Stimulated activated naive CD8-positive, alpha-beta T cell treated with anti-CD3 and anti-CD28 coated beads, Interleukin-15, Interleukin-2, amounts not matched to agents 100 ng/mL and 50 ng/mL, for 24 hours (primary cell): ENCODE data around the gene ZFHX3.

Experiments used
- H3K27ac Mint-ChIP-seq: one replicate; pipeline ENCODE4 v1.8.0; 2021; ENCODE audit warnings: mild to moderate bottlenecking, mixed read lengths
- H3K27me3 Mint-ChIP-seq: one replicate; pipeline ENCODE4 v1.8.0; 2021; ENCODE audit warnings: mixed read lengths
- H3K36me3 Mint-ChIP-seq: one replicate; pipeline ENCODE4 v1.8.0; 2021; ENCODE audit warnings: low read depth, mixed read lengths
- H3K4me1 Mint-ChIP-seq: one replicate; pipeline ENCODE4 v1.8.0; 2021; ENCODE audit warnings: low read depth, mixed read lengths
- H3K4me3 Mint-ChIP-seq: one replicate; pipeline ENCODE4 v1.8.0; 2021; ENCODE audit warnings: mild to moderate bottlenecking, mixed read lengths
- H3K9me3 Mint-ChIP-seq: one replicate; pipeline ENCODE4 v1.8.0; 2021; ENCODE audit warnings: mixed read lengths

Gene ZFHX3

GRCh38 chr16:72875291-72876031, 172.5 kb downstream of the ZFHX3 start:
- Mint-ChIP-seq H3K27me3 (no peaks in the 10 kb centered on the region), H3K9me3 (no peaks in the 10 kb centered on the region), H3K27ac (no peak overlapping the region), H3K4me3 (no peak overlapping the region), H3K4me1 (peaks cover 22% of the 10 kb centered on the region), H3K36me3 (no peaks in the 10 kb centered on the region)

DNA sequence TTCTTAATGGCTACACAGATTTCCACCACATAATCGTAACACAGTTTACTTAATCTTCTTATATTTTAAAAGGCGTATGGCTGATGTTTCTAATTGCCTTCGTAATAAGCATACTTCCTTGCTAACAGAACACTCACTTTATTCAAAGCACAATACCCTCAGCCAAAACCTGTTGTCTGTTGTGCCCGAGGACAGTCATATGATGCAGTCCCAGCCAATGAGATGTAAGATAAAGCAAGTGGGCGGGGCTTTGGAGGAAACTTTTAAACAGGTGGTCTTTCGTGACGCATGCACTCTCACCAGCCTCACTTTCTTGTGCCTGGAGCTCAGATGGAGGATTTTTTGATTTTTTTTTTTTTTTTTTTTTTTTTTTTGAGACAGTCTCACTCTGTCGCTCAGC, 174.1 kb downstream of the ZFHX3 start:
- Mint-ChIP-seq H3K4me3 (no peak overlapping the region), H3K9me3 (no peaks in the 10 kb centered on the region), H3K27me3 (no peaks in the 10 kb centered on the region), H3K4me1 (peaks cover 22% of the 10 kb centered on the region), H3K27ac (no peak overlapping the region), H3K36me3 (no peaks in the 10 kb centered on the region)

GRCh38 chr16:72873044-72873443, 174.9 kb downstream of the ZFHX3 start:
- no peaks in the 10 kb centered on the region for H3K9me3 Mint-ChIP-seq
- H3K4me1 Mint-ChIP-seq: peaks cover 22% of the 10 kb centered on the region
- H3K27me3 Mint-ChIP-seq: no peaks in the 10 kb centered on the region
- no peak overlapping the region for H3K27ac Mint-ChIP-seq
- no peak overlapping the region for H3K4me3 Mint-ChIP-seq
- no peaks in the 10 kb centered on the region for H3K36me3 Mint-ChIP-seq

DNA sequence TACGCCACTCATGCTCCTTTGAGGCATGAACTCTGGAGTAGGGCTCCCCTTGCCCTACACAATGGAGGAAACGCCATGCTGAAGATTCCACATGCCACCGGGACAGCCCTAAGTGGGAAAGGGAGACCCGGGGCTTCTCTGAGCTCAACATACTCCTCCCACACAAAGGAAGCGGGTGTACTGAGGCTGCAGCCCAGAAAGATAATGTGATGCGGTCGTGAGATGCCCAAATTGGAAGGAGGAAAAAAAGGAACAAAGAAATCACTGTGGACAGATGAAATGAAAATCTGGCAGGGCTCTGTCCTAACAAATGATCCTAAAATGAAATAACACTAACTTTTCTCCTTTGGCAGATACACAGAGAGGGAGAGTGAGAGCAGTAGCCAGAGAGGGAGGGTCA, 182.1 kb downstream of the ZFHX3 start:
- Mint-ChIP-seq H3K9me3 (no peaks in the 10 kb centered on the region), H3K27me3 (peaks cover 2% of the 10 kb centered on the region), H3K4me1 (no peaks in the 10 kb centered on the region), H3K4me3 (no peak overlapping the region), H3K36me3 (no peaks in the 10 kb centered on the region), H3K27ac (no peak overlapping the region)

DNA sequence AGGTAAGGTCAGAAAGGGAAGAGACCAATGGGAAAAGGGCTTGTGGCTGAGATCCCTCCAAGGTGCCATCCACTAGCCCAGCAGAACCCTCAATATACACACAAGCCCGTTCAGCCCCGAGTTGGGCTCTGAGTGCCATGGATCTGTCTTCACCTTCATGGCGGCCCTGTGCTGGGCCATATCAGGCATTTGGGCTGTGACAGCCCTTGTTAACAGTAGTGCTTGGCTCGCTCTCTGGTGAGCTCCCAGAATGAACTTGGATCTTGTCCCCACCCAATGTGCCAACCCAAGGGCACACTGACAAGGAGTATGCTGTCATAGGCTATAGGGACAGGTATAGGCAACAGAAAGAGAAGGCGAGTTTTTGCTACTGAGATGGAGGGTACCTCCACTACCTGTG, 182.7 kb downstream of the ZFHX3 start:
- no peaks in the 10 kb centered on the region for H3K9me3 Mint-ChIP-seq
- H3K36me3 Mint-ChIP-seq: no peaks in the 10 kb centered on the region
- H3K4me3 Mint-ChIP-seq: no peak overlapping the region
- peaks cover 4% of the 10 kb centered on the region for H3K27me3 Mint-ChIP-seq
- H3K27ac Mint-ChIP-seq: no peak overlapping the region
- no peaks in the 10 kb centered on the region for H3K4me1 Mint-ChIP-seq

- Mint-ChIP-seq H3K4me3 (no peak overlapping the region), H3K9me3 (no peaks in the 10 kb centered on the region), H3K36me3 (no peaks in the 10 kb centered on the region), H3K27ac (no peak overlapping the region), H3K4me1 (no peaks in the 10 kb centered on the region), H3K27me3 (peaks cover 4% of the 10 kb centered on the region)
Measured at GRCh38 chr16:72864130-72864833, 183.6 kb downstream of the ZFHX3 start.

- no peaks in the 10 kb centered on the region for H3K9me3 Mint-ChIP-seq
- no peak overlapping the region for H3K27ac Mint-ChIP-seq
- peaks cover 4% of the 10 kb centered on the region for H3K27me3 Mint-ChIP-seq
- H3K36me3 Mint-ChIP-seq: no peaks in the 10 kb centered on the region
- H3K4me1 Mint-ChIP-seq: no peaks in the 10 kb centered on the region
- no peak overlapping the region for H3K4me3 Mint-ChIP-seq
Measured at GRCh38 chr16:72862090-72862489, 185.8 kb downstream of the ZFHX3 start.

DNA sequence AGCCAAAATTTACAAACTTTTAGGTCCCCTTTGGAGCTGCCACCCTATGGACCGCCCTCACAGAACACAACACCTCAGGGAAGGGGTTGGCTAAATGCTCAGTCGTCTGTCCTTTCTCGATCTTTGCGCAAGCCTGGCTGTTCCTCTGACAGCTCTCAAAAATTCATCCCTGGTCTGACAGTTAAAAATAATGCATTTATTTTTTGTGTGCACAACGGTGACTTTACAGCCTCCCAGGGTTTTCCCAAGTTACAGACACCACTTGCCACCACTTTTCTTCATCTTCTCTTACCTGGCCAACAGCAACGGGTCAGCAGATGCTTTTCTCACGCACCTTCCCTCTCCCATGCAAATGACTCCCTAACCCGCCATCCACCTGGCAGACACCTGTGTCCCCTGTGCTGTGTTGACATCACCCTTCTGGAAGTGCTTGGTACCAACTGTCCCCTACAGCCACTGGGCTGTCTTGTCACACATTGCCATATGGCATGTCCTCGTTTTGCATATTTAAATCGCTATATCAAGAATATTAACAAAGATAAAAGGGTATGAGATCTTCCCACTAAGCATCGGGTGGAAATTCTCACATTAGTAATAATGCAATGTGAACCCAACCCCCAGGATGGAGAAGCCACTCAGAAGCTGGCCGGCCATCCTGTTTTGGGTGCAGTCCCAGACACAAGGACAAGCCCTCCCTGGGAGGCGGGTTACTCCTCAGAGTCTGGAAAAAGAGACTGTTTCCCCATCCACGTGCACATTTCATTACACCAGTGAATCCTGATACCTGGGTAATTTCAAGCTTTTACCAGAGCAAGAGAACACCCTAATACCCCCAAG, 187.0 kb downstream of the ZFHX3 start:
- no peak overlapping the region for H3K4me3 Mint-ChIP-seq
- peaks cover 4% of the 10 kb centered on the region for H3K27me3 Mint-ChIP-seq
- no peaks in the 10 kb centered on the region for H3K4me1 Mint-ChIP-seq
- H3K27ac Mint-ChIP-seq: no peak overlapping the region
- H3K9me3 Mint-ChIP-seq: no peaks in the 10 kb centered on the region
- H3K36me3 Mint-ChIP-seq: no peaks in the 10 kb centered on the region

- Mint-ChIP-seq H3K4me1 (no peaks in the 10 kb centered on the region), H3K27me3 (peaks cover 4% of the 10 kb centered on the region), H3K27ac (no peak overlapping the region), H3K9me3 (no peaks in the 10 kb centered on the region), H3K36me3 (no peaks in the 10 kb centered on the region), H3K4me3 (no peak overlapping the region)
Measured at GRCh38 chr16:72859581-72859980, 188.3 kb downstream of the ZFHX3 start.

- no peak overlapping the region for H3K27ac Mint-ChIP-seq
- no peaks in the 10 kb centered on the region for H3K36me3 Mint-ChIP-seq
- no peaks in the 10 kb centered on the region for H3K9me3 Mint-ChIP-seq
- no peaks in the 10 kb centered on the region for H3K4me1 Mint-ChIP-seq
- H3K4me3 Mint-ChIP-seq: no peak overlapping the region
- H3K27me3 Mint-ChIP-seq: peaks cover 4% of the 10 kb centered on the region
Measured at GRCh38 chr16:72858665-72859493, 189.0 kb downstream of the ZFHX3 start.

DNA sequence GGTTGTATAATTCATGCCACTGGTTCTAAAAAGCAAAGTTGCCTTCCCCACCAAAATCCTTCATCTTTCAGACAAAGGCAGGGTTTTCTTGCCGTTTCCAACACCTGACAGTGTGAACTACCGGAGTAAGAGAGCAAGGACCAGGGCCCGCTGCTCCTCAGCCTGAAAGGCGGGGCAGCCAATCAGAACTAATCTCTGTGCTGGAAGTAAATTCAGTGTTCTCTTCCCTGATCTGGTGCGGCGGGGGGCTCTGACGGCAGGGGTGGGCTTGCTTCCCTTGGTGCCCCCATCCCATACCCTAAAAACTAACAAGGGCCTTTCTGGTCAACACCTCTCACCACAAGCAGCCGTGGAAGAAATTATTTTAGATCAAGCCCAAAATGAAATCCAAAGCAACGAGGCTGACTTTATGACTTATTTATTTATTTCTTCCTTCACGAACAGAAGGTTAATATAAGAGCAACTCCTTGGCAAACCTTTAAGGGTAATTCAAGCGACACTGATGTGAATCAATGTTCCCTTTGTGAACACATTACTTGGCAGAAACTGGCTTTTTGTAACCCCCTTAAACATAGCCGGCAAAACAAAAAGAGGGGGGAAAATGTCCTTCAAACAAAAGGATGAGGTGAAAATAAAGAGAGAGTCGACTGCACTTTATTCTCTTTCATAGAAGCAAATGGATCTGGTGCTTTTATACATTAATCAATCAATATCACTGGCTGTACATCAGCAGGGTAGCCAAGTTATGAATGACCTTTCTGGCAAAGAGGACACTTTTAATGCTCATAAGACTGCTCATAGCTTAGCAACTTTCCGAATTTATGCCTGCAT, 189.9 kb downstream of the ZFHX3 start:
- peaks cover 5% of the 10 kb centered on the region for H3K4me1 Mint-ChIP-seq
- no peak overlapping the region for H3K27ac Mint-ChIP-seq
- no peaks in the 10 kb centered on the region for H3K9me3 Mint-ChIP-seq
- no peak overlapping the region for H3K4me3 Mint-ChIP-seq
- no peaks in the 10 kb centered on the region for H3K36me3 Mint-ChIP-seq
- peaks cover 4% of the 10 kb centered on the region for H3K27me3 Mint-ChIP-seq

- H3K4me3 Mint-ChIP-seq: no peak overlapping the region
- H3K9me3 Mint-ChIP-seq: no peaks in the 10 kb centered on the region
- H3K4me1 Mint-ChIP-seq: peaks cover 5% of the 10 kb centered on the region
- no peaks in the 10 kb centered on the region for H3K36me3 Mint-ChIP-seq
- H3K27me3 Mint-ChIP-seq: peaks cover 4% of the 10 kb centered on the region
- no peak overlapping the region for H3K27ac Mint-ChIP-seq
Measured at GRCh38 chr16:72856797-72857196, 191.1 kb downstream of the ZFHX3 start.

DNA sequence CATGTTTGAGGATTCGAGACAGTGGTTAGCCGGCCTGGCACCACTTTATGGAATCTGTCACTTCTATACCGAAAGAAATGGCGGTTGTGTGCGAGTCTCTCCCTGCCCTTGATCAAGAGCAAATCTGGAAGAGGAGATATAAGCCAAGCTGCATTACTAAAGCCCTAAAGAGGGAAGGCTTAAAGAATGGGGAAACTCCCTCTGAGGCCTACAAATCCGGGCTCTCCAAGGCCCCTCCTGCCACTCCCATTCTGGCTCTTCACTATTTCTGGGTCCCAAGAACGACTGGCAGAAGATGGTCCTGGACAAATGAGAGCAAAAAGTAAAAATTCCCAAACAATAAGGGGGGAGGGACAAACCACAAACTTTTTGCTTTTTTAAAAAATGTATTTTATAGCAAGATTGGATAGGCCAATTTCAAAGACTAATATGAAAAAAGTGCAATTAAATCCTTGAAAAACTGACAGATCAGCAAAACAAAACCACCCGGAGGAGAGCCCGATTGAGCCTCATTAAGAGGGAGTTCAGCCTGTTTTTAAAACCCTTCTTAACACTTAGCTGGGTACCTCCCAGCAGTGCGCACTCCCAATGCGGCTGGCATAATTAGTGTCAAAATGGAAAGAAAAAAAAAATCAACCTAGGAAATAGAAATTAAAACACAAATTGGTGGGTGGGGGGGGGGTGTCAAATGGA, 193.5 kb downstream of the ZFHX3 start:
- Mint-ChIP-seq H3K36me3 (no peaks in the 10 kb centered on the region), H3K27ac (no peak overlapping the region), H3K27me3 (no peaks in the 10 kb centered on the region), H3K4me1 (peaks cover 5% of the 10 kb centered on the region), H3K4me3 (no peak overlapping the region), H3K9me3 (no peaks in the 10 kb centered on the region)
